HUDEP-2 (cell line): ENCODE measurements around the gene PRR16.
"Not testable (repeated sequence)": the region's sequence is repeated elsewhere in the genome, so short reads cannot be mapped to it uniquely, and the experiment has no call there.

Experiments used
- DNase-seq, 76 experiments: peaks; one replicate each; lab custom pipeline; 2025; ENCODE audit not compliant: unreplicated experiment in 76 of 76; lab: John Stamatoyannopoulos, UW

PRR16 gene

DNA sequence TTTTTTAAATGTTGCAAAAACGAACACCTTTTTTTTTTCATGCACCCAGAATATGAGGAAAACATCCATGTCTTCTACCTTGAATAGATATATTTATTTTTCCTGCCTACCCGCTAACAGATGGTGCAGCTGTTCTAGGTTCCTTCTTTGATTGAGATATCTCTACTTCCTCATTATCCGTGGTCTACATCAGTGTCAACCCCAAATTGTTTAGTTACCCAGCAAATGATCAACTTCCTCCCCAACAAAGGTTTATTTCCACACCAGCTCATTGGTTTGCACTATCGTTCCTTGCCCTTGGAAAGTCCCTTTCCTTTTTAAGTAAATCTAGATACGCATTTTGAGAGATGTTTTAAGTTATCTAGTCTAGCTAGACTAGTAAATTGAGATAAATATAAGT is 166.4 kb downstream of the PRR16 start:
- no peak for DNase-seq

DNA sequence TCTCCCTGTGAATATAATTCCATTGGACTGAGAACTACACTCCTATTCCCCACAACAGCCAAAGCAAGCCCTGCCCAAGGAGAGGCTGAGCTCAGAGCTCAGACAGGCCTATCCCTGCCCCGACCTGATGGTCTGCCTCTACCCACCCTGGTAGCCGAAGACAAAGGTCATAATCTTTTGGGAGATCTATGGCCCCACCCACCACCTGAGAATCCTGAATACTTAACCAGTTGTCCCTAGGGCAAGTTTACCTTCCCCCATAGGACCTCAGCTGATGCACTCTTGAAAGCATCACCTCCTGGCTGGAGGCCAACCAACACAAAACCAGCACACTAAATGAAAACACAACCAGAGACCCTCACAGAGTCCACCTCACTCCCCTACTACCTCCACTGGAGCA is 167.5 kb downstream of the PRR16 start:
- no peak for DNase-seq

DNA sequence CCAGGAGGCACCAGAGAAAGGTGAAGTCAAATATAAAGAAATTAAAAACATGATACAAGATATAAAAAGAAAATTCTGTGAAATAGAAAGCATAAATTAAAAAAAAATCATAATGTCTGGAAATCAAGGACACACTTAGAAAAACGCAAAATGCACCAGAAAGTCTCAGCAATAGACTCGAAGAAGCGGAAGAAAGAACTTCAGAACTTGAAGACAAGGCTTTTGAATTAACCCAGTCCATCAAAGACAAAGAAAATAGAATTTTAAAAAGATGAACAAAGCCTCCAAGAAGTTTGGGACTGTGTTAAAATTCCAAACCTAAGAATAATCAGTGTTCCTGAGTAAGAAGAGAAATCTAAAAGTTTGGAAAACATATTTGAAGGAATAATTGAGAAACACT is 168.3 kb downstream of the PRR16 start:
- no peak for DNase-seq

DNA sequence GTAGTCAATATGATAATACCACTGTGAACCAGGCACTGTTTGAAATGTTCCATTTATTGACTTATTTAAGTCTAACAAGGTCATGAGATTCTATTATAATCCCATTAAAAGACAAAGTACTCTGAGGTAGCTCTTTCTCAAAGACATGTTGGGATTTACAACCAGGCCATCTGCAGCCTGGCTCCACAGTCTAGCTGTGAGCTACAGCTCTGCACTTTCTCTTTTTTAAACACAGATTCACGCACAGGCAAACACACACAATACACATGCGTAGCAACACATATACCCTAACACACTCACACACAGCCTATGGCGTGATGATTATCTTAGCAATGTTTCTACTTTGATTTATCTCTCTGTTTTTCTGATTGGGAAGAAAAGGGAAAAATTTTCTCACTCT is 174.3 kb downstream of the PRR16 start:
- no peak for DNase-seq

DNA sequence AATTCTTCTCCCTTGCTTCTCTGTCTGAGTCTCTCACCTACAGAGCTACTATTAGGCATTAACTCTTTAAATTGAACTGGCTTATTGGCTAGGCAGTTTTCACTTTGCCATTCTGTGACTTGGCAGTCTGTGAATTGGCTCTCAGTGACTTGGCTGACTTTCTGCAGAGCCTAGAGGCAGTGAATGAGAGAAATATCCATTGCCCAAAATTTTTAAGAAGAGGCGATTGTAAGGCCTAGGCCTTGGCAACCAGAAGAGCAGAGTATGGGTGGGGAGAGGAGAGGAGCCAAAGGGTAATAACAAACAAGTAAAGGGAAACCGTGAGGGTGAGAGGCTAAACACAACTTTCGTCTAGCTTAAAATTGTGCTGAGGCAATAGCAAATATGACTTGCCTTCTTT is 176.7 kb downstream of the PRR16 start:
- DNase-seq: no peak

DNA sequence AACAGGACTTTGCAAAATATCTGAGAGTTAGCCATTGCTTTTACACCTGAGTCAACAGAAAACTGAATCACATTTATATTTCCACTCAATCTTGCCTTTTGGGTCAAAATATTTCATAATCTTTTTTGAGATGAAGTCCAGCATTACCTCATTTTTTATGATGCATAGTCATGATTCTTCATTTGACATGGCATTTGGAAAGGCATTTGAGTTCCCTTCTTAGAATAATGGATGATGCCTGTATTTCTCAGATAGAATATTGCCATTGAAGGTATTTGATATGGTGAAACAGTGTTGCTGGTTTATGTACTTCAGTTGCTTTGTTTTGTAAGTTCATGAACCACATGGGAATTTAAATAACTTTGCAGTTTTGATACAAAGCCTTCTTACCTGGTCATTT is 180.4 kb downstream of the PRR16 start:
- DNase-seq: no peak

DNA sequence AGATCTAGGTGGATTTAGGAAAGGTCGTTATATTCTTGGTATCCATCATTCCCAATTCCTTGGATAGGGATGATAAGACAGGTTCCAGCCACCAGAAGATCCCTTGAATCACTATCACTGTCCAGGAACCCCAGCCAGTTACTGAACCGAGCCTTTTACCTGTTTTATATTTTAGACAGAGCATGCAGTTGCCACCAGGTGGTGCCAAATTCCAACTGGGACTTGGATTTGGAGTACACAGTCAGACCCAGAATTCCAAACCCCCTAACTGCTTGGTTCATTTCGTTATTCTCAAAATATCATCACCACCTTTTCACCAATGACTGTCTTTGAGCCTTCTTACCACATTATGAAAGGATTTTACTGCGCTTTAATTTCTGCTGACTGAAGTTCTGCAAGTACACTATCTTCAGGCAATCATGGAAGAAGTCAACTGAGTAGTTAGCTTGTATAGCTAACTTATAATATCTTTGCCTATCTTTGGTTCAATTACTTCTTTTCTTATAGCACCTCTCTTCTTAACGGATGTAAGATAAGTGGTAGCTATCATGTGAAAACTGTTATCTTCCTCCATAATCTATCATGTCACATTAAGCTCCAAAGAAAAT is 191.8 kb downstream of the PRR16 start:
- DNase-seq: peak in 22 of 76 experiments; percentile 0 to 29 (median 2)

DNA sequence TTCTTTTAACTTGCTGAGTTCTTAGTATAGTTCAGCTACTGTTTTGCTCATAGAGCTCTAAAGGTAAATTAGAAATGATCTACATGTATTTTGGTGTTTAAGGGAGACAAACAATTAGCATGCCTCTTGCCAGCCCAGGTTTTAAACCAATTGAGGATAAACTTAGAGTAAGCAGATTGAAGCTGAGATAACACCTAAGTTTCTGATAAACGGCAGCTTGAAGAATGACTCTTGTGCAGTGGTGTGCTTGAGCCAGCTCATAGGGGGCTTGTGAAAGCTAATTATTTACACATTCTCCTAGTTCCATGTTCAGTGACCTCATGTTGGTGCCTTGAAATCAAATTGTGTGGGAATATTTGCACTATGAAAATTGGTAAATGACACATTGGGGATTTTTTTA is 193.0 kb downstream of the PRR16 start:
- no peak for DNase-seq

DNA sequence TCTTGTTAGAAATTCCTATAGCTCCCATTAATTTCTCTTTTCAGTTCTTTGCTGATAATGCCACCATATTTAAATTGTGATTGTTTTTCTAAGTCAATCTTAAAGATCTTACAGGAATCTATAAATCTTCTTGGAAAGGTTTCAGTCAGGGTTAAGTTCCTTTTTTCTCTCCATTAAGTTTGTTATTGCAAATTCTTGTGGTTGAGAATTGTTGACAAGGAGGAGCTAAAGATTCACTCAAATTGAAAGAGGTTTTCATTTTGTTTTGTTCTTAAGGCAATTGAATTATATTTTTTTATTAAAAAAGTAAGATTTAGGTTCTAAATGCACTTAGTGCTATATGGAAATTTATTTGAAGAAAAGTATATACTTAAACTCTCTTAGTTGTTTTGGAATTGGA is 213.4 kb downstream of the PRR16 start:
- no peak for DNase-seq

DNA sequence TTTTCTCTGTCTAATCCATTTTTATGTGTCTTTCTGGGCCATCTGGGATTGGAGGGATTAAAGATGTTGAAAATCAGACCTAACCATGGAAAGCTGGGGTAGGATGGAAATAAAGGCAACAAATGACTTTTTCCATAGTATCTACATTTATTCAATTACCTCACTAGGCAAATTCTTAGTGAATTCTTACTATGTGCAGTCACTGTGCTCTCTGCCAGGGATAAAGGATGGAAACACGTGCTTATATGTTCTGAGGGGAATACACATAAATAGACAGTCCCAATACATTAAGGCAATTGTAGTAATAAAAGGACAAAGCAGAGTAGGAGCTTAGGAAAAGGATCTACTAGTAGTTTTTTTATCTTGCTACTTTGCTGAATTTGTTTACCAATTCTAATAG is 214.2 kb downstream of the PRR16 start:
- DNase-seq: no peak

DNA sequence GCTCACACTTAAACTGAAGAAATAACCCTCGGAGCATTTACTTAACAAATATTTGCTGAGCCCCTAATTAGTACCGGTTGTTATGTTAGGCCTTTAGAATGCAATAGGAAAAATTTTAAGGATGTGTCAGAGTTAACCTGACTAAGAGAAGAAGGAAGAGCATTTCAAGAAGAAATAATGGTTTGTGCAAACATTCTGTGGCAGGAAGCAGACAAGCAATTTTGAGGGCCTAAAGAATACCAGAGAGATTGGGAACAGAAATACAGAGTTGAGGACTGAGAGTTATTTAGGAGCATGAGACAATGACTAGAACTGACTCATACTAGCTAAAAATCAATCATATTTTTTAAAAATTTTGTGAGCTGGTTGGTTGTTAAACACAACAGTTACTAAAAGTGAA is 218.8 kb downstream of the PRR16 start:
- no peak for DNase-seq

DNA sequence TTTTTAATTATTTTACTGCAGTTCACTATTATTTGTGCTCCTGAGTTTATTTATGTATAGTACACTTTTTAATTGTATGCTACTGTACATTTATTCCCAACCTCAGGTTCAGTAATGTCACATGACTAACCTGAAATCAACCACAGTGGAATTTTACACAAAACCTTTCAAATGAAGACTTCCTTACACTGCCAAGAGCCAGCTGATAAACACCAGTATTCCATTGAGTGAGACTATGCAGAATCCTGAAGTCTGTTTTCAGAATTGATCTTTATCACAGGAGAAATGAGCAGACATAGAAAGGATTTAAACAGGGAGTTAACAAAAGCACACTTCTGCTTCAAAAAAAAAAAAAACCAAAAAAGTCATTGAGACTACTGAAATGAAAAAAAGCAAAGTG is 219.5 kb downstream of the PRR16 start:
- no peak for DNase-seq

DNA sequence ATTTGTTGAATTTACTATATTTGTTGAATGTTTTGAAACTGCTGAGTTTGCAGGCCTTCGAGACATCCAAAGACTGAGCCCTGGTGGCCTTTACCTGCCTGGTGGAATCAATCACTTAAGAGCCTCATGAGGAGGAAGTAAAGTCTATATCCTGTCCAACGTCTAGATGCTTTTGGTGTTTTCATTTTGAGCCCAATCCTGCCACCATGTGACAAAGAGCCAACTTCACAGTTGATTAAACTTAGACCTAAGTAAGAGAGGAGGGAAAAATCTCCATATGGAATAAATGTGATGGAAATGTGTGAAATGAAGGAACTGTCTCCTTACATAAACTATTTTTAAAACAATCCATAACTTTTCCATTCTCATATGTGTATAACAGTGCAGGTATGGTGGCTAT is 220.1 kb downstream of the PRR16 start:
- DNase-seq: no peak

DNA sequence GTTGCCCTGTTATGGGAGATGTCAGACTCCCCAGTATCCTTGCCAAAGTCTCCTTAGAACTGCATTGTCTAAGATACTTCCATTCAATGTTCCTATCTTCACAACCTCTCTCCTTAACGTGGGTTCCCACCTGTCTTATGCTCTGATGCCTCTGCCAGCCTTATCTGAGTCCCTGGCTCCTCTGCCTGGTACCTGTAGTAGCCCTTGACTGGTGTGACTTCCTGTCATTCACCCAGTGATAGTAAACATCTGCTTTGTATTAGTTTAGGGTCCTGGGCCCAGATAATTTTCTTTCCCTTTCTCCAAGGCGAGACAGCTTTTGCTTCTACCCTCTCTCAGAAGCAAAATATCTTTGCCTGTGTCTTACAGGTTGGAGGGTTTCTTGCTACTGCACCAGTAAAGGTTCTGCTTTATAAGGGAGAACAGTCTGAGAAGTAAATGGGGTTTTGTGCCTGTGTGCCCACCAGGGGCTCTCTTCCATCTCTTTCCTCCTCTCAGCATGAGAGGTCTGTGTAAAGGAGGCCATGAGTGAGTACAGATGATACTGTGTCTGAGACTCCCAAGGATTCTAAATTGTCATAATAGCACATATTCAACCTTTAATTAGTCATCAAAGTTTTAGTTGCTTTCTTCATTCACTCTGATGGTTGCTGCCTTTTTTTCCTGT is 220.8 kb downstream of the PRR16 start:
- DNase-seq: peak in 3 of 76 experiments; percentile 0 to 2 (median 1)

DNA sequence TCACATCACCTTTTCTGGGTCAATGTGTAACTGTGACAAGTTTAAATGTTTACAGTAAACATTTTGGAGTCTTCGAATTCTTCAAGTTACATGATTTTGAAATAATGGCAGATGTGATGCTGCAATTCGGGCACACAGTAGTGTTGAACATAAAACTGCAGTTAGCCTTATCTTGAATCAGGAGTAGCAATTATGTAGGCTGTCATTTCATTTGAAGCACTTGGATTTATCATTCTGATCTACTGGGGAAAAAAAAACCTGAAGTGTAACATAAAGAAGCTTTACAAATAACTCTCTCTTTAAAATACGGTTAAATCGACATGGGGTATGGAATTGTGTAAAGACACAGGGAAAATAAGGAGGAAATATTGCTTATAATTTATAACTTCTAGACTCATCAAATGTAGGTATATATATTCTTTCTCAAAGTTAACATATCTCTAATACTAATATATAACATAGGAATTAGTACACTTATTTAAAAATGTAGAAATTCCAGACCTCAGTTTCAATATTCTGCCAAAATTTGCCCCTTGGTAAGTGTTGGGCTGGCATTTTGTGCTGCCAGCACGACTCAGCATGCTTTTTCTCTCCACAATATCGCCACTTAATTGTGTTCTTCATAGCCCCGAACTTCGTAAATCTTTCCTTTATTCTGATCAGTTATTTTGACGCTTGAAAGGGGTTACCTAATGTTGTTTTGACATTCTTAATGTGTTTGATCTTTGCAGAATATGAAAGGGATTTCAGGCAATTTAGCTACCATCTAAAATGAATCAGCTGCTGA is 226.7 kb downstream of the PRR16 start:
- no peak for DNase-seq

DNA sequence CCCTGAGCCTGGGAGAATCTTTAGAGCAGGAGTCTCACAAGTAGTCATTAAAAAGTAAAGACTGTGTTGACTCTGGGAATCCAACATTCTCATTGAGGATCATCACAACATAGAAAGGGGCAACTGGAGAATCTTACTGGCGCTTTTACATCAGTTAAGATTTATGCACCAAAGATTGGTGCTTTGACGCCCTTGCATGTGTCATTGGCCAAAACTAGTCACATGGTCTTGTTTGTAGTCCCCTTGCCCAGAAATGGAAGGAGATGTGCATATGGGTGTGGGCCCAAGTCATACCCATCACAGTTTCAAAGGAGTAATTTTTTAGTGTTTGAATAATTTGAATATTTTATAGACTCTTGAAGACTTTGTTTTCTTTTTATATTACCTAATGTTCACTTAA is 228.2 kb downstream of the PRR16 start:
- DNase-seq: no peak

DNA sequence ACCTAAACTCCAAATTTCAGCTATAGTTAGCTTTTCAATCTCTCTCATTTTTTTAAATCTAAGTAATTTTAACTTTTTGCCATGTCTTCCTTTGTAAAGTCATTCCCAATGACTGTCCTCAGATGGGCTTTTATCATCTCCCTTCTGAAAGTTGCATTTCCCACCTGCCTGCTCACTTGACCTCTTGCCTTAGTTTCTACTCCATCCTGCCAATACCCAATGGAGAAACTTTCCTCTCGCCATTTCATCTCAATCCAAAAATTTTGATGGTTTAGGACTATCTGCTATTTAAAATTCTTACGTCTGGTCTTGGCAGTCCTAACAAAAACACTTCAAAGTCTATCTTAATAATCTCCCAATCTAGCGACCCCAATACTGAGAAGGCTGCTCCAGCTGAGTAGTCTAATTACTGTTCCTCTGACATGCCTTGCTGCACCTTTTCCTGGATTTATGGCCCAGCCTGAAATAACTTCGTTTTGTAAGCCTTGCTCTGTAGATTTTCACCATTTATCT is 231.3 kb downstream of the PRR16 start:
- DNase-seq: no peak

DNA sequence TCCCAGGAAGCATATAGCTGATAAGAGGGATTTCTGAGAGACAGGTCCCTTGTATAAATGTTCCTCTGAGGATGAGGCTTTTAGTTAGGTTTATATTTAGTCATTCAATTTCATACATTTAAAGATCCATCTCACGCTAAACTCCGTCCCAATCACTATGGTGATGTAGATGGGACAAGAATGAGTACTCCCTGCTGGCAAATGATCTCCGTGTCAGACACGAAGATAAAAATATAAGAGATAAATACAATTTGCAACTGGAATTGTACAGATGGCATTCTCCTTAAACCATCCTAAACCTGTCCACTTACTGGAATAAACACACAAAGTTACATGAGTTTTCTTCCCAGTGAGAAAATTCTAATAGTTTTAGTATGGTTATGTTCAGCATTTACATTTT is 233.0 kb downstream of the PRR16 start:
- DNase-seq: no peak

DNA sequence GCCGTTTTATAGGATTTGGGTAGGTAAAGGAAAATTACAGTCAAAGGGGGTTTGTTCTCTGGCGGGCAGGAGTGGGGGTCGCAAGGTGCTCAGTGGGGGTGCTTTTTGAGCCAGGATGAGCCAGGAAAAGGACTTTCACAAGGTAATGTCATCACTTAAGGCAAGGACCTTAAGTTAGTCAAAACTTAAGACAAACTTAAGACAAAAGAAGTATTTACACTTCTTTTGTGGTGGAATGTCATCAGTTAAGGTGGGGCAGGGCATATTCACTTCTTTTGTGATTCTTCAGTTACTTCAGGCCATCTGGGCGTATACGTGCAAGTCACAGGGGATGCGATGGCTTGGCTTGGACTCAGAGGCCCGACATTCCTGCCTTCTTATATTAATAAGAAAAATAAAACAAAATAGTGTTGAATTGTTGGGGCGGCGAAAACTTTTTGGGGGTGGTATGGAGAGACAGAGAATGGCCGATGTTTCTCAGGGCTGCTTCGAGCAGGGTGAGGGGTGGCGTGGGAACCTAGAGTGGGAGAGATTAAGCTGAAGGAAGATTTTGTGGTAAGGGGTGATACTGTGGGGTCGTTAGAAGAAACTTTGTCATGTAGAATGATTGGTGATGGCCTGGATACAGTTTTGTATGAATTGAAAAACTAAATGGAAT is 233.7 kb downstream of the PRR16 start:
- DNase-seq: not testable (repeated sequence)

DNA sequence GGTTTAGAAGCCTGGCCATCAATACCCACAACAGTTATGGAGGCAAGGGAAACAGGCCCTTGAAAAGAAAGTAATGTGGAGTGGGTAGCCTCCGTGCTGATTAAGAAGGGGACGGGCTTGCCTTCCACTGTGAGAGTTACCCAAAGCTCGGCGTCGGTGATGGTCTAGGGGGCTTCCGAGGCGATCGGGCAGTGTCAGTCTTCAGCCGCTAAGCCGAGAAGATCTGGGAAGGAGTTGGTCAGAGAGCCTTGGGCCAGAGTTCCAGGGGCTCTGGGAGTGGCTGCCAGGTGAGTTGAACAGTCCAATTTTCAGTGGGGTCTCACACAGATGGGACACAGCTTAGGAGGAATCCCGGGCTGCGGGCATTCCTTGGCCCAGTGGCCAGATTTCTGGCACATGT is 236.6 kb downstream of the PRR16 start:
- DNase-seq: not testable (repeated sequence)

DNA sequence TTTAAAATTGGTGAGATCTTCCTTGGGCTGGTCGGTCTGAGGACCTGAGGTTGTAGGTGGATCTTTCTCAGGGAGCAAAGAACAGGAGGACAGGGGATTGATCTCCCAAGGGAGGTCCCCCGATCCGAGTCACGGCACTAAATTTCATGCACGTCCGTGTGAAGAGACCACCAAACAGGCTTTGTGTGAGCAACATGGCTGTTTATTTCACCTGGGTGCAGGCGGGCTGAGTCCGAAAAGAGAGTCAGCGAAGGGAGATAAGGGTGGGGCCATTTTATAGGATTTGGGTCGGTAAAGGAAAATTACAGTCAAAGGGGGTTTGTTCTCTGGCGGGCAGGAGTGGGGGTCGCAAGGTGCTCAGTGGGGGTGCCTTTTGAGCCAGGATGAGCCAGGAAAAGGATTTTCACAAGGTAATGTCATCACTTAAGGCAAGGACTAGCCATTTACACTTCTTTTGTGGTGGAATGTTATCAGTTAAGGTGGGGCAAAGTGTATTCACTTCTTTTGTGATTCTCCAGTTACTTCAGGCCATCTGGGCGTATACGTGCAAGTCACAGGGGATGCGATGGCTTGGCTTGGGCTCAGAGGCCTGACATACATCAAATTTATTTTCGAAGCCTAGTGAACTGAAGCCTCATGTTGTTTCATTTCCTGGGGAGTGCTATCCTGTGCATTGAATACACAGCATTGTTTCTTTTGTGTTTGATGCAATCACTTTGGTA is 238.9 kb downstream of the PRR16 start:
- DNase-seq: not testable (repeated sequence)
